IMR-90 (cell line): Measurements from ENCODE around the gene OSBP2. TPM values are rescaled to one million over a fixed set of nuclear protein-coding genes. Genes with fewer than 3 reads are reported as not detected.

Source experiments
- ATAC-seq: fragments of 200-7000 bp; cut with Tn5 transposase; 2 replicates; pipeline ENCODE4 v1.9.1; 2020; ENCODE audit warnings: low read depth, mild to moderate bottlenecking, moderate library complexity
- BruUV-seq: library from RNA; stranded (reverse); fragments of 400-500 nt; replicated peaks from 2 replicates; lab custom pipeline; 2021; lab: Mats Ljungman, UMichigan
- CTCF ChIA-PET: fragments of 300-600 bp; formaldehyde crosslinking; extraction: SDS; loops from one replicate; lab custom pipeline; 2021; ENCODE audit warnings: antibody characterized with exemption; lab: Yijun Ruan, JAX
- POLR2A ChIA-PET: fragments of 300-600 bp; sonication (Branson Sonifier 250); formaldehyde crosslinking; loops from one replicate; lab custom pipeline; 2022; ENCODE audit warnings: antibody characterized with exemption; ENCODE audit not compliant: unreplicated experiment; lab: Charles Lee
- DNase-seq: peaks from one replicate; pipeline ENCODE4 v3.0.0; 2013
- H2AFZ ChIP-seq: replicated peaks from 2 replicates; pipeline ENCODE3; 2013; ENCODE audit warnings: low read length, mild to moderate bottlenecking; ENCODE audit not compliant: poor library complexity
- H2AK5ac ChIP-seq: 2 replicates; pipeline ENCODE4 v1.6.1; 2013; ENCODE audit warnings: low read depth, low read length, inconsistent platforms
- H2AK9ac ChIP-seq: replicated peaks from 2 replicates; pipeline ENCODE3; 2013; ENCODE audit warnings: mild to moderate bottlenecking, low read depth, low read length, moderate library complexity; ENCODE audit not compliant: poor library complexity
- H2BK120ac ChIP-seq: 2 replicates; pipeline ENCODE4 v1.6.1; 2013; ENCODE audit warnings: low read depth, low read length, inconsistent platforms
- H2BK15ac ChIP-seq: 3 replicates; pipeline ENCODE4 v1.6.1; 2013; ENCODE audit warnings: low read depth, low read length, inconsistent platforms
- H2BK20ac ChIP-seq: 2 replicates; pipeline ENCODE4 v1.6.1; 2013; ENCODE audit warnings: low read depth, mild to moderate bottlenecking, inconsistent platforms, low read length, moderate library complexity
- H2BK5ac ChIP-seq: 2 replicates; pipeline ENCODE4 v1.6.1; 2013; ENCODE audit warnings: mild to moderate bottlenecking, low read depth, low read length, inconsistent platforms; ENCODE audit not compliant: poor library complexity, severe bottlenecking
- H3K14ac ChIP-seq: replicated peaks from 2 replicates; pipeline ENCODE4 v1.6.1; 2013; ENCODE audit warnings: low read depth, low read length, inconsistent platforms
- H3K18ac ChIP-seq: 2 replicates; pipeline ENCODE4 v1.6.1; 2013; ENCODE audit warnings: low read depth, low read length, control low read depth
- H3K23ac ChIP-seq: 2 replicates; pipeline ENCODE4 v1.6.1; 2013; ENCODE audit warnings: low read depth, low read length, inconsistent platforms
- H3K27ac ChIP-seq: 2 replicates; pipeline ENCODE4 v1.5.1; 2013; ENCODE audit warnings: mild to moderate bottlenecking, control low read depth, low read length; ENCODE audit not compliant: insufficient read depth
- H3K27me3 ChIP-seq: 2 replicates; pipeline ENCODE4 v1.6.1; 2013; ENCODE audit warnings: low read length; ENCODE audit not compliant: control insufficient read depth, insufficient read depth
- H3K36me3 ChIP-seq: 2 replicates; pipeline ENCODE4 v1.6.1; 2013; ENCODE audit warnings: low read length, mixed read lengths; ENCODE audit not compliant: control insufficient read depth, insufficient read depth
- H3K4ac ChIP-seq: 2 replicates; pipeline ENCODE4 v1.6.1; 2013; ENCODE audit warnings: low read depth, low read length, inconsistent platforms
- H3K4me1 ChIP-seq: 2 replicates; pipeline ENCODE4 v1.6.1; 2013; ENCODE audit warnings: low read length, mixed read lengths; ENCODE audit not compliant: control insufficient read depth, insufficient read depth
- H3K4me2 ChIP-seq: 2 replicates; pipeline ENCODE4 v1.6.1; 2013; ENCODE audit warnings: low read depth, mild to moderate bottlenecking, control low read depth, low read length, moderate library complexity
- H3K4me3 ChIP-seq: 2 replicates; pipeline ENCODE4 v1.5.1; 2013; ENCODE audit warnings: low read depth, mild to moderate bottlenecking, control low read depth, low read length, moderate library complexity; ENCODE audit not compliant: insufficient read depth
- H3K56ac ChIP-seq: 2 replicates; pipeline ENCODE4 v1.6.1; 2013; ENCODE audit warnings: low read length, inconsistent platforms; ENCODE audit not compliant: insufficient read depth; ENCODE audit errors: extremely low read depth
- H3K79me1 ChIP-seq, 2 experiments: 2 replicates each; pipeline ENCODE4 v1.6.1; 2013; ENCODE audit warnings: low read length in 2 of 2, inconsistent platforms in 1 of 2, low read depth in 1 of 2
- H3K9ac ChIP-seq: 2 replicates; pipeline ENCODE4 v1.6.1; 2013; ENCODE audit warnings: low read depth, low read length, control low read depth
- H3K9me1 ChIP-seq: 2 replicates; pipeline ENCODE4 v1.6.1; 2013; ENCODE audit warnings: low read length, inconsistent platforms; ENCODE audit not compliant: insufficient read depth
- H3K9me3 ChIP-seq: 2 replicates; pipeline ENCODE4 v1.6.1; 2013; ENCODE audit warnings: low read length; ENCODE audit not compliant: control insufficient read depth, insufficient read depth
- H4K20me1 ChIP-seq: 2 replicates; pipeline ENCODE4 v1.6.1; 2013; ENCODE audit warnings: low read length, inconsistent platforms; ENCODE audit not compliant: insufficient read depth
- H4K5ac ChIP-seq: 2 replicates; pipeline ENCODE4 v1.6.1; 2013; ENCODE audit warnings: mild to moderate bottlenecking, low read depth, low read length, control low read depth
- H4K8ac ChIP-seq, 2 experiments: 2 replicates each; pipeline ENCODE4 v1.6.1; 2013; ENCODE audit warnings: low read depth in 2 of 2, low read length in 2 of 2, control low read depth in 1 of 2, inconsistent platforms in 1 of 2
- H4K91ac ChIP-seq: 2 replicates; pipeline ENCODE4 v1.6.1; 2013; ENCODE audit warnings: low read depth, low read length, inconsistent platforms; ENCODE audit not compliant: insufficient read depth
- CHD1 ChIP-seq: IDR thresholded peaks from 2 replicates; pipeline ENCODE4 v1.6.1; 2012; ENCODE audit warnings: low read depth, low read length, improper control_type of control experiment
- RAD21 ChIP-seq: IDR thresholded peaks from 2 replicates; pipeline ENCODE4 v1.6.1; 2012; ENCODE audit warnings: low read length, improper control_type of control experiment
- SMC3 ChIP-seq: fragments of 150-350 bp; IDR thresholded peaks from 2 replicates; pipeline ENCODE4 v1.6.1; 2016; ENCODE audit warnings: low read depth, mild to moderate bottlenecking, antibody characterized with exemption, low read length, moderate library complexity
- WGBS, 2 experiments: methylation state at CpG; one replicate each; pipeline versions ENCODE4 v1.1.5 to v1.1.7; 2013; ENCODE audit warnings: missing lambda C conversion rate in 2 of 2; ENCODE audit not compliant: insufficient read length in 1 of 2; ENCODE audit errors: extremely low coverage in 2 of 2; 5-methylcytosine and 5-hydroxymethylcytosine counted together
- dilution Hi-C: fragments of 300-500 bp; cut with HindIII; formaldehyde crosslinking; loops from one replicate; pipeline ENCODE4 v1.14.3; 2018; ENCODE audit warnings: low sequenced_read_pairs; ENCODE audit not compliant: unreplicated experiment
- in situ Hi-C: fragments of 300-500 bp; cut with MboI; formaldehyde crosslinking; loops from 3 replicates; pipeline ENCODE4 v1.14.3; 2019; ENCODE audit warnings: low sequenced_read_pairs, inconsistent platforms, mixed read lengths
- intact Hi-C: fragments of 100-400 bp; cut with micrococcal nuclease; formaldehyde crosslinking; loops from 2 replicates; pipeline ENCODE4 v1.10.0; 2022
- polyA plus RNA-seq, 3 experiments: library from polyadenylated mRNA; depleted of rRNA; stranded (reverse); fragments of >200 nt; gene quantifications; 2 replicates each; pipeline ENCODE4 v1.2.3, GENCODE V29; 2012; ENCODE audit warnings: low replicate concordance in 1 of 3
- total RNA-seq: library from RNA; depleted of rRNA; stranded (reverse); fragments of >200 nt; gene quantifications from 2 replicates; pipeline ENCODE4 v1.2.3, GENCODE V29; 2012
- TF ChIP-seq, protein P1 (sequence below): fragments of 150-350 bp; IDR thresholded peaks from 2 replicates; pipeline ENCODE4 v1.6.1; 2016; ENCODE audit warnings: low read depth, mild to moderate bottlenecking, low read length, moderate library complexity, borderline replicate concordance
- TF ChIP-seq, protein P2 (sequence below): conservative IDR thresholded peaks from 2 replicates; pipeline ENCODE4 v1.5.1; 2012; ENCODE audit warnings: mild to moderate bottlenecking, low read depth, low read length, improper control_type of control experiment
- TF ChIP-seq, protein P3 (sequence below): fragments of 150-350 bp; IDR thresholded peaks from 2 replicates; pipeline ENCODE4 v1.6.1; 2017; ENCODE audit warnings: mild to moderate bottlenecking, antibody characterized with exemption, low read length, low read depth

Gene OSBP2
- total and polyA plus RNA-seq, 2 of the 4 experiments (the other 2 are of a cell fraction) = 1.8 to 2.2 TPM

DNA sequence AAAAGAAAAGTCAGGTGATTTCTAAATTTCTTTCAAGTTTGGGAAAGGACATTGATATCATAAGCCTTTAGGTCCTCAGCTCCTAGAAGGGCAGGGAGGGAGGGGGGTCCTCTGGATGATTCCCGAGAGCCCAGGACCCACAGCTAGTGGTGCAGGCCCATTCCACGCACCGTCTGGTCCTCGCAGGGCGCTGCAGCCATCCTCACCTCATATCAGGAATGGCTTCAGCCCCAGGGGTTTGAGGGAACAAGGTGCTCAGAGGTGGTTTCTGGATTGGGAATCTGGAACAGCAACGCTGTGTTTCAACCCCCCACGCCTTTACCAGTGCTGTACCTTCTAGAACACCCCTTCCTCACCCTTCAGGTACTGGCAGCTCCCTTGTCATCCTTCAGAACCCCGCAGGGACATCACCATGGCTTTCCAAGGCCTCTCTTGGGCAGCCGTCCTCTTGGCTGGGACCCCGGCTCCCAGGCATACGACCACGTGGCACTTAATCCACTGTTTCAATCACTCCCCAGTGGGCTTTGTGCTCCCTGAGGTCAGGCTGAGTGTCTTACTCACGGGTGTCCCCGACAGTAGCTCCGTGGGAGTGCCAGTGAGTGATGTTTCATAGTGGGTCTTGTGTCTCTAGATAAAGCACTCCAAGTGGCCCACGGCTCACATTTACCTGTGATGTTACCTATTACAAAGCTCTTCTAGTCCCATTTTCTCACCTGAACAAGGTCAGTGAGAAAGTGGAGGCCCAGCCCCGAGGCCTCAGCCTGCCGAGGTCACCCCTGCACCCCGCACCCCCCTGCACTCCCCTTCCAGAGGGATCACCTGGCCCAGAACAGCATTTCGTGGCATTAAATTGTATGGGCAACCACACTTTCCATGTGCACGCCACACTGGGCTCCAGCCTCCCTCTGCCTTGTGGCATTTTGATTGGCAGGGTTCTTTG lies 180.0 kb downstream of the OSBP2 start:
- H2AK9ac ChIP-seq = peak overlapping the region; percentile 62
- intact Hi-C loops = no loop called here
- no peak overlapping the region for H3K27ac ChIP-seq
- no peak overlapping the region for H2AFZ ChIP-seq
- H2BK120ac ChIP-seq = no peak overlapping the region
- ATAC-seq = no peak
- H3K4me3 ChIP-seq = no peak overlapping the region
- no peaks in the 10 kb centered on the region for H3K79me1 ChIP-seq
- H2AK5ac ChIP-seq = no peak overlapping the region
- no peak for TF ChIP-seq SMC3
- TF ChIP-seq, protein P1, sequence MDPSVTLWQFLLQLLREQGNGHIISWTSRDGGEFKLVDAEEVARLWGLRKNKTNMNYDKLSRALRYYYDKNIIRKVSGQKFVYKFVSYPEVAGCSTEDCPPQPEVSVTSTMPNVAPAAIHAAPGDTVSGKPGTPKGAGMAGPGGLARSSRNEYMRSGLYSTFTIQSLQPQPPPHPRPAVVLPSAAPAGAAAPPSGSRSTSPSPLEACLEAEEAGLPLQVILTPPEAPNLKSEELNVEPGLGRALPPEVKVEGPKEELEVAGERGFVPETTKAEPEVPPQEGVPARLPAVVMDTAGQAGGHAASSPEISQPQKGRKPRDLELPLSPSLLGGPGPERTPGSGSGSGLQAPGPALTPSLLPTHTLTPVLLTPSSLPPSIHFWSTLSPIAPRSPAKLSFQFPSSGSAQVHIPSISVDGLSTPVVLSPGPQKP = no peak
- TF ChIP-seq, protein P2, sequence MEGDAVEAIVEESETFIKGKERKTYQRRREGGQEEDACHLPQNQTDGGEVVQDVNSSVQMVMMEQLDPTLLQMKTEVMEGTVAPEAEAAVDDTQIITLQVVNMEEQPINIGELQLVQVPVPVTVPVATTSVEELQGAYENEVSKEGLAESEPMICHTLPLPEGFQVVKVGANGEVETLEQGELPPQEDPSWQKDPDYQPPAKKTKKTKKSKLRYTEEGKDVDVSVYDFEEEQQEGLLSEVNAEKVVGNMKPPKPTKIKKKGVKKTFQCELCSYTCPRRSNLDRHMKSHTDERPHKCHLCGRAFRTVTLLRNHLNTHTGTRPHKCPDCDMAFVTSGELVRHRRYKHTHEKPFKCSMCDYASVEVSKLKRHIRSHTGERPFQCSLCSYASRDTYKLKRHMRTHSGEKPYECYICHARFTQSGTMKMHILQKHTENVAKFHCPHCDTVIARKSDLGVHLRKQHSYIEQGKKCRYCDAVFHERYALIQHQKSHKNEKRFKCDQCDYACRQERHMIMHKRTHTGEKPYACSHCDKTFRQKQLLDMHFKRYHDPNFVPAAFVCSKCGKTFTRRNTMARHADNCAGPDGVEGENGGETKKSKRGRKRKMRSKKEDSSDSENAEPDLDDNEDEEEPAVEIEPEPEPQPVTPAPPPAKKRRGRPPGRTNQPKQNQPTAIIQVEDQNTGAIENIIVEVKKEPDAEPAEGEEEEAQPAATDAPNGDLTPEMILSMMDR = no peak
- TF ChIP-seq RAD21 = no peak
- no peak for TF ChIP-seq CHD1
- TF ChIP-seq, protein P3, sequence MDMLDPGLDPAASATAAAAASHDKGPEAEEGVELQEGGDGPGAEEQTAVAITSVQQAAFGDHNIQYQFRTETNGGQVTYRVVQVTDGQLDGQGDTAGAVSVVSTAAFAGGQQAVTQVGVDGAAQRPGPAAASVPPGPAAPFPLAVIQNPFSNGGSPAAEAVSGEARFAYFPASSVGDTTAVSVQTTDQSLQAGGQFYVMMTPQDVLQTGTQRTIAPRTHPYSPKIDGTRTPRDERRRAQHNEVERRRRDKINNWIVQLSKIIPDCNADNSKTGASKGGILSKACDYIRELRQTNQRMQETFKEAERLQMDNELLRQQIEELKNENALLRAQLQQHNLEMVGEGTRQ = no peak
- no peaks in the 10 kb centered on the region; the same call in 1 of the 2 replicates for H3K4me1 ChIP-seq
- no peak overlapping the region for H3K4ac ChIP-seq
- CTCF ChIA-PET = no interaction called here
- H3K4me2 ChIP-seq = no peak overlapping the region
- 93% methylated on average over 3 of the region's 21 CpGs; no CpG with 5 or more reads in 1 of the 2 experiments for WGBS, 2 experiments
- H3K9me3 ChIP-seq = no peaks in the 10 kb centered on the region
- H3K9ac ChIP-seq = no peak overlapping the region
- no peak overlapping the region for H3K18ac ChIP-seq
- H4K8ac ChIP-seq = no peak overlapping the region
- no peak overlapping the region for H3K56ac ChIP-seq
- no peak overlapping the region for H4K5ac ChIP-seq
- H3K9me1 ChIP-seq = no peaks in the 10 kb centered on the region
- DNase-seq = no peak
- no peak overlapping the region for H2BK20ac ChIP-seq
- POLR2A ChIA-PET = no interaction called here
- no peak overlapping the region for H4K91ac ChIP-seq
- in situ Hi-C loops = no loop called here
- no TSS peak for BruUV-seq
- H2BK5ac ChIP-seq = no peak overlapping the region
- H3K36me3 ChIP-seq = no peaks in the 10 kb centered on the region
- no peak overlapping the region for H3K23ac ChIP-seq
- no peak overlapping the region for H2BK15ac ChIP-seq
- H3K14ac ChIP-seq = no peak overlapping the region
- no peaks in the 10 kb centered on the region for H4K20me1 ChIP-seq
- H3K27me3 ChIP-seq = no peaks in the 10 kb centered on the region
- dilution Hi-C loops = no loop called here
